Measurements from ENCODE around the gene MYO18B. TPM values are rescaled to one million over a fixed set of nuclear protein-coding genes. Genes with fewer than 3 reads are reported as not detected.

The MYO18B gene
- total and polyA plus RNA-seq, 2 donors (not counting 1 experiment from before 2014, with no cell fraction given), result 0.15 TPM; not detected in 1

GRCh38 chr22:25752615-25753214, 10.7 kb downstream of the MYO18B start:
- Histone ChIP-seq H3K9ac (ENCODE audit: low read length) (no peak overlapping the region), H3K79me2 (ENCODE audit: control insufficient read depth, insufficient read depth, low read length) (no peaks in the 10 kb centered on the region), H3K27ac (ENCODE audit: low read length in 2 of 2) (no peak overlapping the region), H3K36me3 (replicated peaks in 1 of 2; ENCODE audit: control extremely low read depth in 1 of 2, control insufficient read depth in 1 of 2, extremely low read depth in 1 of 2, insufficient read depth in 2 of 2, low read length in 1 of 2) (no peaks in the 10 kb centered on the region), H2AFZ (ENCODE audit: insufficient read depth, low read depth, low read length, poor library complexity, severe bottlenecking) (no peak overlapping the region), H4K20me1 (ENCODE audit: control insufficient read depth, insufficient read depth, low read length, poor library complexity, severe bottlenecking) (no peaks in the 10 kb centered on the region), H3K4me2 (replicated peaks; ENCODE audit: low read depth, low read length, poor library complexity, severe bottlenecking) (no peak overlapping the region), H3K4me3 (ENCODE audit: control extremely low read depth in 1 of 5, extremely low read depth in 1 of 5, insufficient read depth in 1 of 5, low read depth in 2 of 5, low read length in 4 of 5) (no peak overlapping the region), H3K4me1 (ENCODE audit: control insufficient read depth in 2 of 2, insufficient read depth in 2 of 2, low read length in 2 of 2) (no peaks in the 10 kb centered on the region), H3K27me3 (replicated peaks in 1 of 4; ENCODE audit: control extremely low read depth in 1 of 4, control insufficient read depth in 3 of 4, insufficient read depth in 4 of 4, low read length in 3 of 4) (no peaks in the 10 kb centered on the region), H3K9me3 (ENCODE audit: control extremely low read depth in 1 of 3, control insufficient read depth in 2 of 3, insufficient read depth in 1 of 3, low read length in 2 of 3) (no peaks in the 10 kb centered on the region)
- WGBS (ENCODE audit: insufficient coverage), result 98% methylated on average over 47 of the region's 48 CpGs
- intact Hi-C loops (cut with micrococcal nuclease), result no loop called here
- ChIA-PET POLR2A (no interaction called here), CTCF (no interaction called here)
- Mint-ChIP-seq H3K4me1 (no peaks in the 10 kb centered on the region), H3K27ac (no peak overlapping the region), H3K4me3 (no peak overlapping the region), H3K27me3 (peaks cover 7% of the 10 kb centered on the region), H3K9me3 (ENCODE audit: insufficient read depth) (no peaks in the 10 kb centered on the region)
- no peak for ATAC-seq (ENCODE audit: low read depth)
- no peak for TF ChIP-seq CTCF (IDR thresholded peaks at IDR 0.05)
- TF ChIP-seq EZH2 (IDR thresholded peaks at IDR 0.05; ENCODE audit: borderline replicate concordance, insufficient read depth, low read depth, low read length, poor library complexity, severe bottlenecking), result no peak
- DNase-seq, result no peak

GRCh38 chr22:25753252-25753651, 11.3 kb downstream of the MYO18B start:
- Mint-ChIP-seq H3K4me1 (no peaks in the 10 kb centered on the region), H3K4me3 (no peak overlapping the region), H3K27ac (no peak overlapping the region), H3K9me3 (ENCODE audit: insufficient read depth) (no peaks in the 10 kb centered on the region), H3K27me3 (peaks cover 7% of the 10 kb centered on the region)
- ChIA-PET POLR2A (no interaction called here), CTCF (no interaction called here)
- H3K79me2 ChIP-seq (ENCODE audit: control insufficient read depth, insufficient read depth, low read length), result no peaks in the 10 kb centered on the region
- H3K9me3 ChIP-seq (ENCODE audit: control extremely low read depth in 1 of 3, control insufficient read depth in 2 of 3, insufficient read depth in 1 of 3, low read length in 2 of 3), result no peaks in the 10 kb centered on the region
- DNase-seq (no peak), ATAC-seq (ENCODE audit: low read depth) (no peak)
- no peaks in the 10 kb centered on the region for H3K36me3 ChIP-seq (replicated peaks in 1 of 2; ENCODE audit: control extremely low read depth in 1 of 2, control insufficient read depth in 1 of 2, extremely low read depth in 1 of 2, insufficient read depth in 2 of 2, low read length in 1 of 2)
- intact Hi-C loops (cut with micrococcal nuclease), result no loop called here
- no peak overlapping the region for H2AFZ ChIP-seq (ENCODE audit: insufficient read depth, low read depth, low read length, poor library complexity, severe bottlenecking)
- H3K27ac ChIP-seq (ENCODE audit: low read length in 2 of 2), result no peak overlapping the region
- H3K4me3 ChIP-seq (ENCODE audit: control extremely low read depth in 1 of 5, extremely low read depth in 1 of 5, insufficient read depth in 1 of 5, low read depth in 2 of 5, low read length in 4 of 5), result no peak overlapping the region
- H3K27me3 ChIP-seq (replicated peaks in 1 of 4; ENCODE audit: control extremely low read depth in 1 of 4, control insufficient read depth in 3 of 4, insufficient read depth in 4 of 4, low read length in 3 of 4), result no peaks in the 10 kb centered on the region
- no peaks in the 10 kb centered on the region for H4K20me1 ChIP-seq (ENCODE audit: control insufficient read depth, insufficient read depth, low read length, poor library complexity, severe bottlenecking)
- TF ChIP-seq EZH2 (IDR thresholded peaks at IDR 0.05; ENCODE audit: borderline replicate concordance, insufficient read depth, low read depth, low read length, poor library complexity, severe bottlenecking) (no peak), CTCF (IDR thresholded peaks at IDR 0.05) (no peak)
- H3K4me1 ChIP-seq (ENCODE audit: control insufficient read depth in 2 of 2, insufficient read depth in 2 of 2, low read length in 2 of 2), result no peaks in the 10 kb centered on the region
- H3K9ac ChIP-seq (ENCODE audit: low read length), result no peak overlapping the region
- WGBS (ENCODE audit: insufficient coverage), result 94% methylated on average over 11 of the region's 14 CpGs
- no peak overlapping the region for H3K4me2 ChIP-seq (replicated peaks; ENCODE audit: low read depth, low read length, poor library complexity, severe bottlenecking)
